ENCODE measurements around the gene CEP85L. TPM values are rescaled to one million over a fixed set of nuclear protein-coding genes. Genes with fewer than 3 reads are reported as not detected.

CEP85L gene
- total RNA-seq, 1 donor from 2014 or later: 19.3 TPM

DNA sequence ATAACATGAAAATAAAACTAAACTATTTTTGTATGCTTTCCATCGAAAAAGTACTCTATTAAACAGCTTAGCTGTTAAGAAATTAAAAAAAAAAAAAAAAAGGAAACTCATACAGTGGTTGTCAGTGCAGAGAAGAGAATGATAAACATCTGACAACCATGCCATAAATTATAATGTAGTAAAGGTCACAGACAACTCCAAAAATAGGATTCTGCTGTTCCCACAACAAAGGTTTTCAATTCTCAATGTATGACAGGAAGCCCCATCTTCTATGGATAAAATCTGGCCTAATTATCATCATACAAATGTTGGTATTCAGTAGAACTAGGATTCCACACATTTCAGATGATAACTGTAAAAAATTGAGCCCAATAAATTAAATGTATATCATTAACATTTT lies 98.3 kb downstream of the CEP85L start:
- no peak overlapping the region for H3K27ac ChIP-seq (ENCODE audit: low read depth, low read length)

DNA sequence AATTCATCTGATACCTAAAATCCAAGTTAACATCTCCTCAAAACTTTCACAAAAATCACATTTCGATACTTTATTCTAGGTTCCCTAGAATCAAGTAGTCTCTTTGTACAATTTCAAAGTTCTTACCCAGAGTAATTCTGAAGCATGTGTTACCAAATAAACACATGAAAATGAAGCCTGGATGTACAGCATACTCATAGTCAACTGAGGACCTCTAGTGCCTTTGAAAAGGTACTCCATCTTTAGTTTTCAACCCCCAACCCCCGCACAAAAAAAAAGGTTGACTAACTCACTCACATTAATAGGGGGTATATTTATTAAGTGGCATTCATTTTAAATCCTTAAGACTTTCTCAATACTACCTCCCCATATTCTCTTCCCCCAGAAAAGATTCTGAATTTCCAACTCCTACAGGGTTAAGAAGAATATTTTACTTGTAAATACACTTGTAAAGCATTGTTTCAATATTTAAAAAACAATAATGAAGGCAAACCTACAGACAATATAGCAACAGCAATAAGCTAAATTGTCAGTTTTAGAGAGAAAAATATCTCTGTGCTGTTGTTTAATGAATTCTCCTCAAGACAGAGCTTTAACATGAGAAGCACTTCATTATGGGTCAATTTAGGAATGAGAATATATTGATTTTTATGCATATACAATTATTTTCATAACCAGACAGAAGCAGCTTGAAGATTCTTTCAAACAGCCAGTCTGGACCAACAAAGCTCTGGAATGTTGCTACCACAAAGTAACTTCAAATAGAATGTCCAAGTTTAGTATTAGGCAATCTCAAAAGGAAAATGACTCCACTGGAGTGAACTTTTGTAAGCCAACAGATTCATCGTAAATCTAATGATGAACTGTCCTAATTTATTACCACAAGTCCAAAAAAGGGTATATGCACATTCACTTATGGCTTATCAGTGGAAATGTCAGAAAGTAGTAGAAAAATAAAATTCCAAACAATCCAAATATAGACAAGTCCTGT lies 100.0 kb downstream of the CEP85L start:
- no peaks in the 10 kb centered on the region for H3K4me1 ChIP-seq (ENCODE audit: insufficient read depth, low read length)
- no peak overlapping the region for H2AFZ ChIP-seq (ENCODE audit: low read depth, low read length)
- peaks cover 23% of the 10 kb centered on the region for H3K79me2 ChIP-seq (ENCODE audit: insufficient read depth, low read length)
- H3K9me3 Mint-ChIP-seq (ENCODE audit: unreplicated experiment): no peaks in the 10 kb centered on the region
- H3K27me3 ChIP-seq (ENCODE audit: insufficient read depth, low read length): no peaks in the 10 kb centered on the region
- DNase-seq (ENCODE audit: low read depth): peak; percentile 72
- no peaks in the 10 kb centered on the region for H3K36me3 ChIP-seq (ENCODE audit: insufficient read depth, low read length)
- no peak overlapping the region for H3K4me3 ChIP-seq (ENCODE audit: insufficient read depth, low read depth, low read length)
- H3K27ac ChIP-seq (ENCODE audit: low read depth, low read length): no peak overlapping the region
- peaks cover 4% of the 10 kb centered on the region for H3K36me3 Mint-ChIP-seq (ENCODE audit: low read depth, unreplicated experiment)
- no peaks in the 10 kb centered on the region for H3K9me3 ChIP-seq (ENCODE audit: insufficient read depth, low read depth, low read length)
- no peaks in the 10 kb centered on the region for H3K27me3 Mint-ChIP-seq (ENCODE audit: low read depth, unreplicated experiment)
- peak overlapping the region; percentile 36 for H3K9ac ChIP-seq (ENCODE audit: low read length)
- no peaks in the 10 kb centered on the region for H4K20me1 ChIP-seq (ENCODE audit: insufficient read depth, low read length)
- no peak overlapping the region for H3K4me3 Mint-ChIP-seq (ENCODE audit: unreplicated experiment)
- FAIRE-seq: peak; percentile 88
- peaks cover 21% of the 10 kb centered on the region for H3K4me1 Mint-ChIP-seq (ENCODE audit: low read depth, unreplicated experiment)
- H3K27ac Mint-ChIP-seq (ENCODE audit: unreplicated experiment): peak overlapping the region; percentile 37
- peak overlapping the region; percentile 27 for H3K4me2 ChIP-seq (ENCODE audit: low read length)
- peak; percentile 63 for TF ChIP-seq CTCF (IDR thresholded peaks at IDR 0.05; ENCODE audit: insufficient read depth, low read depth, low read length)
- TF ChIP-seq EZH2 (IDR thresholded peaks at IDR 0.05; ENCODE audit: insufficient read depth, low read length): no peak

More for the DNA sequence above, 98.3 kb downstream of the CEP85L start:
- no peak overlapping the region for H3K27ac Mint-ChIP-seq (ENCODE audit: unreplicated experiment)
- H4K20me1 ChIP-seq (ENCODE audit: insufficient read depth, low read length): no peaks in the 10 kb centered on the region
- no peaks in the 10 kb centered on the region for H3K9me3 ChIP-seq (ENCODE audit: insufficient read depth, low read depth, low read length)
- no peak overlapping the region for H3K4me2 ChIP-seq (ENCODE audit: low read length)
- DNase-seq (ENCODE audit: low read depth) (no peak), FAIRE-seq (no peak)
- H3K27me3 ChIP-seq (ENCODE audit: insufficient read depth, low read length): no peaks in the 10 kb centered on the region
- H3K36me3 ChIP-seq (ENCODE audit: insufficient read depth, low read length): no peaks in the 10 kb centered on the region
- H3K4me1 Mint-ChIP-seq (ENCODE audit: low read depth, unreplicated experiment): peaks cover 21% of the 10 kb centered on the region
- no peaks in the 10 kb centered on the region for H3K27me3 Mint-ChIP-seq (ENCODE audit: low read depth, unreplicated experiment)
- TF ChIP-seq CTCF (IDR thresholded peaks at IDR 0.05; ENCODE audit: insufficient read depth, low read depth, low read length) (no peak), EZH2 (IDR thresholded peaks at IDR 0.05; ENCODE audit: insufficient read depth, low read length) (no peak)
- no peak overlapping the region for H2AFZ ChIP-seq (ENCODE audit: low read depth, low read length)
- peaks cover 4% of the 10 kb centered on the region for H3K36me3 Mint-ChIP-seq (ENCODE audit: low read depth, unreplicated experiment)
- H3K4me1 ChIP-seq (ENCODE audit: insufficient read depth, low read length): no peaks in the 10 kb centered on the region
- no peak overlapping the region for H3K4me3 ChIP-seq (ENCODE audit: insufficient read depth, low read depth, low read length)
- H3K9ac ChIP-seq (ENCODE audit: low read length): no peak overlapping the region
- peaks cover 19% of the 10 kb centered on the region for H3K79me2 ChIP-seq (ENCODE audit: insufficient read depth, low read length)
- no peaks in the 10 kb centered on the region for H3K9me3 Mint-ChIP-seq (ENCODE audit: unreplicated experiment)
- no peak overlapping the region for H3K4me3 Mint-ChIP-seq (ENCODE audit: unreplicated experiment)

DNA sequence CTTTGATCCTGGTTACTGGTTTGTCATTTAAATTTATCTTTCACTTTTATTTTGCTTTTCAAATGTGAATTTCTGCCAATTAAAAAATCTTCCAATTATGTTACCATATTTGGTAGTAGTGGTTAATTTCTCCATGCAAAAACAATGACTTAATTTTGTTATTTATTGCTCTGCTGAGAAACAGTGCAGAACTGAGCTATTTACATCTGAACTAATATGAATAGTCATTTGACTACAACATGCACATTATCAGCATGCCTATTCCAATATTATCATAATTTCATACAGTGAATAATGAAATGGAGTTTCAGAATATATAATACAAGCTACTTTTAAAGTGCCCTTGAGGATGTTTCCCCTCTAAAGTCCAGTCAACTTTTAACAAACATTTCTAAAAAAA lies 102.8 kb downstream of the CEP85L start:
- DNase-seq (ENCODE audit: low read depth) (no peak), FAIRE-seq (peak; percentile 5)
- Mint-ChIP-seq H3K9me3 (ENCODE audit: unreplicated experiment) (no peaks in the 10 kb centered on the region), H3K27me3 (ENCODE audit: low read depth, unreplicated experiment) (no peaks in the 10 kb centered on the region), H3K4me1 (ENCODE audit: low read depth, unreplicated experiment) (peaks cover 21% of the 10 kb centered on the region), H3K4me3 (ENCODE audit: unreplicated experiment) (no peak overlapping the region), H3K27ac (ENCODE audit: unreplicated experiment) (no peak overlapping the region), H3K36me3 (ENCODE audit: low read depth, unreplicated experiment) (peaks cover 4% of the 10 kb centered on the region)
- Histone ChIP-seq H3K27me3 (ENCODE audit: insufficient read depth, low read length) (no peaks in the 10 kb centered on the region), H4K20me1 (ENCODE audit: insufficient read depth, low read length) (no peaks in the 10 kb centered on the region), H3K4me1 (ENCODE audit: insufficient read depth, low read length) (no peaks in the 10 kb centered on the region), H3K9me3 (ENCODE audit: insufficient read depth, low read depth, low read length) (no peaks in the 10 kb centered on the region), H3K79me2 (ENCODE audit: insufficient read depth, low read length) (peaks cover 37% of the 10 kb centered on the region), H3K36me3 (ENCODE audit: insufficient read depth, low read length) (no peaks in the 10 kb centered on the region), H3K4me2 (ENCODE audit: low read length) (no peak overlapping the region), H3K4me3 (ENCODE audit: insufficient read depth, low read depth, low read length) (peak overlapping the region; percentile 2), H3K27ac (ENCODE audit: low read depth, low read length) (no peak overlapping the region), H3K9ac (ENCODE audit: low read length) (no peak overlapping the region), H2AFZ (ENCODE audit: low read depth, low read length) (no peak overlapping the region)
- TF ChIP-seq CTCF (IDR thresholded peaks at IDR 0.05; ENCODE audit: insufficient read depth, low read depth, low read length) (no peak), EZH2 (IDR thresholded peaks at IDR 0.05; ENCODE audit: insufficient read depth, low read length) (no peak)
